ENCODE data around the gene VGLL3.
"Not testable (repeated sequence)": the region's sequence is repeated elsewhere in the genome, so short reads cannot be mapped to it uniquely, and the experiment has no call there.

Gene VGLL3, protein sequence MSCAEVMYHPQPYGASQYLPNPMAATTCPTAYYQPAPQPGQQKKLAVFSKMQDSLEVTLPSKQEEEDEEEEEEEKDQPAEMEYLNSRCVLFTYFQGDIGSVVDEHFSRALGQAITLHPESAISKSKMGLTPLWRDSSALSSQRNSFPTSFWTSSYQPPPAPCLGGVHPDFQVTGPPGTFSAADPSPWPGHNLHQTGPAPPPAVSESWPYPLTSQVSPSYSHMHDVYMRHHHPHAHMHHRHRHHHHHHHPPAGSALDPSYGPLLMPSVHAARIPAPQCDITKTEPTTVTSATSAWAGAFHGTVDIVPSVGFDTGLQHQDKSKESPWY

DNA sequence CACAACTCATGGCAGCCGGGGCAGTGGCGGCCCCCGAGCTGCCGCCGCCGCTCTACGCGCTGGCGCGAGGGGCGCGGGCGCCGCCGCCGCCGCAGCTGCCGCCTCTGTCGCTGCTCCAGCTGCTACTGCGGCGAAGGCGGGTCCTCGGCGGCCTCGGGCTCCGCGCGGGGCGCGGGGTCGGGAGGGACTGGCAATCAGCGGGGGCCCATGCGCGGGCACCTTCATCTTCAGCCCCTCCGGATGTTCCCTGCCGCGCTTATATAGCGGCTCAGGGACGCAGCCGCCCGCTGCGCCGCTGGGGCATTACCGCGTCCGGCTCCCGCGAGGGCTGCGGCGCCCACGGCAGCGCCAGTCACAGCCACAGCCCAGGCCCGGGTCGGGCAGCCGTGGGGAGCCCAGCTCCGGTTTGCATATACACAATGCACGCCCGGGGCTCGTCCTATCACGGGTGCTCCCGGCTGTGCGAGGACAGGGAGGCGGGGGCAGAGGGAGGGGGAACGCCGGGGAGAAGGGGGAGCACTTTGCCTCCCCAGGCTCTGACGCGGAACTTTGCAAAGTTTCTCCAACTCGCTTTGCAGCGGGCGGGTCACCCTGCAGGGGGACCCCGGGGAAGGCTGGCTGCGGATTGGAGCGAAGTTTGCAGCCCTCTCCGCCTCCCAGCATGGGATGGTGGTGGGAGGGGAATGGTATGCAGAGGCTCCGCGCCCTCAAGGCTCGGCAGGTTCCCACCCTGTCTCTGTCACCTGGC lies at the start of gene VGLL3:
Gene VGLL3, minus strand, starts transcription at position 416 of the 748 bp plus-strand sequence. Its CDS starts 406 bp downstream, at position 10.
- DNase-seq (ENCODE audit: low read depth, low spot score), result peak; percentile 74

DNA sequence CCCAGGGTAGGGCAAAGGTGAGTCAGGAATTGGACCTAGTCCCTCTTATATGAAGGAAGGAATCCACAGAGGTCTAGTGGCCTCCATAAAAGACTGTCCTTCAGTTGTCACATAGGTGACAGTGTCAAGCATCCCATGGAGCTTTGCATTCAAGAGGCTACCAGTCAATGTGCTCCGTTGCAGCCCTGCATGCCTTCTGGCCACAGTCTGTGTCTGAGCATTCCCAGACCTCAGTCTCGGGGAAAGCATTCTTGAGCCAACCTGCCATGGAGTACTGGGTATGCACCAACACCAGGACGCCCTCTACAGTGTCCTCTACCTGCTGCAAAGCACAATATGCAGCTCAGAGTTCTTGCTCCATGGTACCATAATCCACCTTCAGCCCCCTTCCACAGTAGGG lies 46.7 kb upstream of the VGLL3 start:
- DNase-seq (ENCODE audit: low read depth, low spot score), result no peak

DNA sequence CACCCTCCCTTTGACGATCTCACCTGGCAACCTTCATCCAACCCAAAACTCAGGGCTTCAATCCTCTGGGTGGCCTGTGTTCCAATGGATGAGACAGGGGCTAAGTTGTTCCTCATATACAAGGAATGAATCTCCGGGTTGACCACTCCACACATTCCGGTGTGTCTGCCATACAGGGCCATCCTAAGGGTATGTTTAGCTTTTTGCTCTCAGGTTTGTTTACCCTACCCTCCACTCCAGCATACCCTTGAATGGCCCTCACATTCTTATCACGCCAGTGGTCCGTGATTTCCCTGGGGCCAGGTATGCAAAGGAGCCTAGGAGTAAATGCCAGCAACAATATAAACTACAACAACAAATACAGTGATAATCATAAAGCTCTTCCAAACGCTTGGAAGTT lies 45.7 kb upstream of the VGLL3 start:
- DNase-seq (ENCODE audit: low read depth, low spot score), result no peak

DNA sequence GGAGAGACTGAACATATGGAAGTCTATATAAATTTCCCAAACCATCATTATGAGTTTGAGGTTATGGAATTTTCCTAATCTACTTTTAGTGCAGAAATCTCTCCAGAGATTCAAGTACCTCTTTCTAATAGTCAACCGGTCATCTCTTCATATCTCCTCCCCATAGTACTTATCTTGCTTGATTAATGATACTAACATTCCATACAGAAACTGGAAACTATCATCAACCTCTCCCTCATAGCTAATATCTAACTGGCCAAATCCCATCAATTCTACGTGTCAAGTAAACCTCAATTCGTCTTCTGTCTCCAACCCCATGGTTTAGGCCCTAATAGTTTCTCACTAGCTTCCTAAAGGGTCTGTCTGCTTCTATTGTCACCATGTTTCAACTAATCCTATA lies 44.4 kb upstream of the VGLL3 start:
- DNase-seq (ENCODE audit: low read depth, low spot score), result no peak

DNA sequence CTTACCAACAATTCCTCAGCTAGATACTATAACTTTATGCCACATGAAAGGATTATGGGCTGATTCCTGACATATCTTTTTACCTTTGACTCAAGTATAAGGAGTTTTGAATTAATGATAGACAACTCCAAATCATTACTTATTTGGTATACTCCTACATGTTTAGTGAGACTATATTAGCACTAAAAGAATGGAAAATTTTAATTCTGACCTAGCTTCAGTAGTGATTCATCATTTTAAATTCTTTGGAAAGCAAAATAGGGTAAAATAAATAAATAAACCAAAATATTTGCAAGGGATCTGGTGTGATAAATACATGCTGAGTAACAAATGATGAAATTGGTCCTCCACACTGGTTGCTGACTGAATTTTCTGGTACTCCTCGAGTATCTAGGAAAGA lies 42.3 kb upstream of the VGLL3 start:
- no peak for DNase-seq (ENCODE audit: low read depth, low spot score)

DNA sequence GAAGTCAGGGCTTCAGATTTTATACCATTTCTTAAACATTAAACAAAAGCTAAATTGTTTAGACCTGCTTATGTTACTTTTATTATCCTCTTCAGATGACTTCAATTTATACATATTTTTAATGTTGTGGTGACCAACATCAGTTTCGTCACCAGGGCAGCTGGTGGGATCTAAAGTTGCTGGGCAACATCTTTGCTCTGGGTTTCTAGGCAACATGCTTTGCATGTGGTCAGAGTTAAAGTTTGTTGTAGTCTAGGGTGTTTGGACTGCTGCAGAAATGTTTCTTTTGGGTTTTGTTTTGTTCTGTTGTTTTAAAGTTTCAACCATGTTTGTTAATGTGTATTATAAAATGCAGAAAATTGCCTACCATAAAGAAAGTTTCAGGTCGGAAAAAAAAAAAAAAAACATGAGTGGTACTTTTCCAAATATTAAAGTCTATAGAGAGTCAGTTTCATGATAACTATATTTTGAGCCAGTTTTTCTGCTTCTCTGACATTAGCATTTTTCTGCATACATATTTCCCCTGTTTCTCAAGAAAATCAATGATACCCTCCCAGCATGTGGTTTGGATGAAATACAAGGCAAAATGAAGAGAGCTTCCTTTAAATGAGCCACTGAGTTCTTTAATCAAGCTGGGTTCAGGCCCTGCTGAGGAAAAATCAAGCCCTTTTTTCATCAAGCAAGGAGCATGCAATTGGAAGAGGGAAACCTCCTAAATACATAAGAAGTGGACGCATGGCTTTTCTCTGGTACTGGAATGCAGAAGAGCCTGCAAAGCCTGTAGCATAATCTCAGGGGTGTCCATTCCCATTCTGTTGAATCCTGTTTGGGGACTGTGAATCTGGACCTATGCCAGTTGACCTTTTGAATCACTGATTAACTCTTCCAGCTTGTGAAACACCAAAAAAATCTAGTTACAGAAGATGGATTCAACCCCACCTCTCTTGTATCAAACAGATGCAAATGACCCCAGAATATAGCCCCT lies 35.0 kb upstream of the VGLL3 start:
- no peak for DNase-seq (ENCODE audit: low read depth, low spot score)

DNA sequence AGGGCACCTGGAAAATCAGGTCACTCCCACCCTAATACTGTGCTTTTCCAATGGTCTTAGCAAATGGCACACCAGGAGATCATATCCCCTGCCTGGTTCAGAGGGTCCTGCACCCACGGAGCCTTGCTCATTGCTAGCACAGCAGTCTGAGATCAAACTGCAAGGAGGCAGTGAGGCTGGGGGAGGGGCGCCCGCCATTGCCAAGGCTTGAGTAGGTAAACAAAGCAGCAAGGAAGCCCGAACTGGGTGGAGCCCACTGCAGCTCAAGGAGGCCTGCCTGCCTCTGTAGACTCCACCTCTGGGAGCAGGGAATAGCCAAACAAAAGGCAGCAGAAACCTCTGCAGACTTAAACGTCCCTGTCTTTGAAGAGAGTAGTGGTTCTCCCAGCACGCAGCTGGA lies 26.4 kb upstream of the VGLL3 start:
- DNase-seq (ENCODE audit: low read depth, low spot score), result not testable (repeated sequence)

DNA sequence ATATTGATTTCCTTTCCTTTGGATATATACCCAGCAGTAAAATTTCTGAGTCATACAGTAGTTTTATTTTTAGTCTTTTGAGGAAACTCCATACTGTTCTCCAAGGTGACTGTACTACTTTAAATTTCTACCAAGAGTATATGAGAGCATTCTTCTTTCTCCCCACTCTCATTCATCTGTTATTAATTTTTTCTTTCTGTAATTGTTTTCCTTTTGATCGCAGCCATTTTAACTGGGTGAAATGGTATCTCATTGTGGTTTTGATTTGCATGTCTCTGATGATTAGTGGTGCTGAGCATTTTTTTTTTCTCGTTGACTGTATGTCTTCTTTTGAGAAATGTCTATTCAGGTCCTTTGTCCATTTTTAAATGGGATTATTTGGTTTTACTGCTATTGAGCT lies 18.3 kb upstream of the VGLL3 start:
- DNase-seq (ENCODE audit: low read depth, low spot score), result no peak

DNA sequence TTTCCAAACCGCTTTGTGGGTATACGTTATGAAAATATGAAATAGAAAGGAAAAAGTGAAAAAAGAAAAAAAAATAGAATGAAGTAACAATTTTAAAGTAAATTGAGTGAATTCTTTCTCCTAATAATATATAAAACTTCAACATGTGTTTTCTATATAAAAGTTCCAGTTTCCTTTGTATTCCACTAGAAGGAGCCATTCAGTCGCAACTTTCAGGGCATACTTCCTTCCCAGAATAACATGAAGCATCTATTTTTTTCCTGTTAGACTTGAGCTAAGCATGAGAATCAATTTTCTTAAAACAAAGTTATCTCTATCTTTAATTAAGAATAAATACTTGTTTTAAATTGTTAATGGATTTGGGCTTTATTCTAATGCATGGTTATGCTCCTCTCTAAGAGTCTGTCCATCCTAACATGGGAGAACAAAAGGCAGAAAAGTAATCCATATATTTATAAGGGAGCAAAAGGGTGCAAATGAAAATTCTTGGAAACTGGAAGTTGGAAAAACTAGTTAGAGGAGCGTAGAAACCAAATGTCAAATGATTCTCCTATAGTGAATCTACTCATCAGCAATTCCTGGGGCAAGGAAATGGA lies 16.0 kb upstream of the VGLL3 start:
- no peak for DNase-seq (ENCODE audit: low read depth, low spot score)

DNA sequence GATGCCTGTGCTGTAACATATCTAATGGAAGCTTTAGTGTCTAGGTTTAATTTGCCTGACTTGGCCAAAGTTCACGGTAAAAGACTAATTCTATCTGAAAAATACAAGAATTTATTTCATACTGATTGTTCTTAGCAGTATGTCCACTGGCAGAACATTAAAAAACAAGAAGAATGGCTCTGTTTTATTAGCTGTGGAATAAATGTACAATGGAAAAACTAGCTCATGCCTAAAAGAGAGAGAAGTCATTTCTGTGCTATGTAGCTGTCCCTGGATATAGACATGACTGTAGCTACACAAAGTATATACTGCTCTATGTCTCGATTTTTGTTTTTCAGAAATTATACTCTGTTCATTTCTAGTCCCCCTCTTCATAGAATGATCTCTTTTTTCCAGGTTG lies 13.9 kb upstream of the VGLL3 start:
- DNase-seq (ENCODE audit: low read depth, low spot score), result no peak

DNA sequence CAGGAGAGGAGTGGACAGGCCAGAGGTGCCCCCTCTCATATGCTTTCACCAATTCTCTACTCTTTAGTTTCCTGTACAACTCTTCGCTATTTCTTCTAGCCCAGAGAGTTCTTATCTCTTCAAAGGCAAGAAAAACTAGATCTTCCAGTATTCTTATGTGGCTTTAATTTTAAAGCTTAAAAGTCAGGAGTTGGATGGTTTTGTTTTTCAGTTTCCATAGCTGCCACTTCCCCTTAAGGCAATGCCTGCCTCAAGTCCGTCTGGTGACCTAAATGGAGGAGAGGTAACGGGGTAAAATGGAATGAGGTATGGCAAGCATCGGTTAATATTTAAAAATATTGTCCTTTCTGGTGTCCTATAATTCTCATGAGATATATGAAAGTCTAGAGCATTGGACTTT lies 11.4 kb upstream of the VGLL3 start:
- no peak for DNase-seq (ENCODE audit: low read depth, low spot score)

DNA sequence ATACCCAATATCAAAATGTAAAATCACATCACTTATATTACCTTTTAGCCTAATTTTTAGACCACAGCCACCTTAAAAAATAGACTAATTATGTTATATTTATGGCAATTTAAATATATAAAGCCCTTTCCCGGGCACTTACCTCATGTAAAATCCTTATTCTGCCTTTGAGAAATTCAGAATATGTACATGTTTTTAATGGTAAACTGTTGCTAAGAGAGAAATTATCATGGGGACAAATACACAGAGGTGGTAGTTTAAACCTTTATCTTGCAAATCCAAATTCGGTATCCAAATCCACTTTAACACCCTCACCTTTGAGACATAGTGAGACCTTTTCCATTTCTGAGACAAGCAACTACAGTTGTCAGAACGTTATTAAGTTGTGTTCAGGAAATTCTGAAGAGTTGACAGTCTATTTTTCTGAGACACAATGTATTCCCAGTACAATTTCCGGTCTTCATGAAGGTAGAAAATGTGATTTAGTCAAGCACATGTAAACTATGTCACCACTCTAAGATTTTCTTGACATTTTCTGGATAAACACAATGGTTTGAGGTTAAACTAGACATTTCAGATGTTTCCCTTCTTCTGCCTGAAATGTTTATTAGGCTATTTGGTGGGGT lies 10.6 kb upstream of the VGLL3 start:
- DNase-seq (ENCODE audit: low read depth, low spot score), result no peak

DNA sequence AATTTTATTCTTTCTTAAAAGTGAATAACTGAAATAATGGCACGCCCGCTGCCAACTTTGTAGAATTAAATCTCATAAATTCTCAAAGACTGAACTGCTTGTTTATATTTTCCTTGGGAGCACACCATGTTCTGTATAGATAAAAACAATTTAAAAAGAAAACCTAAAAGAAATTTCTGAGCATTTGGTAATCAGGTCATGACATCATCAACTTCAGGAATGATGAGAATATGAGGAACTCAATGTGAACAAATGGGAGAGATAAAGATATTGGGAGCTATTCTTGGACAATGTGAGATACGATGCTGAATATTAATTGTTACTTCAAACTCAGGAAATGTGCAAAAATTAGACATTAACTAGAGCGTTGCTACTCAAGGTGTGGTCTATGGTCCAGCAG lies 10.0 kb upstream of the VGLL3 start:
- no peak for DNase-seq (ENCODE audit: low read depth, low spot score)

DNA sequence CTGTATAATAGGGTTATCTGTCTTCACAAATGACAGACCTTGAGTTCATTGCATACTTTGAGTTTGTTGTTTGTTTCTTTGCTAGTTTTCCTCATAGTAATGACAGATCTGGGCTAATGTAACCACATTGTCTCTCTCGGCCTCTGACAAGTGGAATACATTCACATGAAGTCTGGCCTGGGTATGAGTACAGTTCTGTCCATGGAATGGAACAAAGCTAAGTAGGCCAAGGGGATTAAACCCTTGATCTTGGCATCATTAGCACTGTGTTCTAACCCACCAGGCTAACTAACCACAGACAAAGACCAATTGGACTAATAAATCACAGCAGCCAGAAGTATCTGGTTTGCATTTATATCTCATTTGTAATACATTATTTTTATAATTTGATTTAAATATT lies 7.6 kb upstream of the VGLL3 start:
- DNase-seq (ENCODE audit: low read depth, low spot score), result no peak

DNA sequence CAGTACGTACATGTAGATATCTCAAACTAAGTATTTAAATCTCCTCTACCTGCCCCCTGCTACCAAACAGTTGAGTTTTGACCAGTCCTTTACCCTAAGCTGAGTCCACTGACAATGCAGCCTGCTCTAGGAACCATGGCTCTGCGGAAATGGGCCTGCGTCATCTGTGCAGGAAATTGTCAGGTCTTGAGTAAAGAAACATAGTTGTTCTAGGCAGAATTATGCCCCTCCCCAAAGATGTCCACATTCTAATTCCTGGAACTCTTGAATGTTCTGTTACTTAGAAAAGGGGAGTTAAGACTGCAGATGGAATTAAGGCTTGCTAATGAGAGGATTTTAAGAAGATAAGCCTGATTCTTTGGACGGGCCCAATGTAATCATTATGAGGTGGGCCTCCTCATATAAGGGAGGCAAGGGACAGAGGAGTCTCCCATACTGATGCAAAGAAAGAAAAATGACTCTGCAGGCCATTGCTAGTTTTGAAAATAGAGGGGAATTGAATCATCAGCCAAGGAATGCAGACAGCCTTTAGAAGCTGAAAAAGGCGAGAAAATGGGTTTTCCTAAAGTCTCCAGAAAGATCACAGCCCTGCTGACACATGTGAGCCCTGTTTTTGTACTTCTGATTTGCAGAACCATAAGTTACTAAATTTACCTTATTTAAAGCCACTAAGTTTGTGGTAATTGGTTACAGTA lies 5.5 kb upstream of the VGLL3 start:
- no peak for DNase-seq (ENCODE audit: low read depth, low spot score)

DNA sequence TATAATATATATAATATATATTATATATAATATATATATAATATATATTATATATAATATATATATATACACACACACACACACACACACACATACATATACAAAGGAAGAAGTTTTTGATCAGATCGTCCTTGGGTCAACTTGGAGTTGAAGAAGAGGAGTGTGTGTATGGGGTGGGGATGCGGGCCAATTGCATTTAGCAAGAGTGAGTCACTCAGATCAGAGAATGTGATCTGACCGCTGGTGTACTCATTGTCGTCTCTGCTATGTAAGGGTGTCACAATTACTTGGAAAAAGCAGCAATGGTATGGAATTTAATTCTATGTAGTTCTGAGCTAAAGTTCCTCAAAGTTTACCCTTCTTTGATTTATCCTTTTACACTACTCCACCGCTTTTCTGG lies 4.6 kb upstream of the VGLL3 start:
- no peak for DNase-seq (ENCODE audit: low read depth, low spot score)

DNA sequence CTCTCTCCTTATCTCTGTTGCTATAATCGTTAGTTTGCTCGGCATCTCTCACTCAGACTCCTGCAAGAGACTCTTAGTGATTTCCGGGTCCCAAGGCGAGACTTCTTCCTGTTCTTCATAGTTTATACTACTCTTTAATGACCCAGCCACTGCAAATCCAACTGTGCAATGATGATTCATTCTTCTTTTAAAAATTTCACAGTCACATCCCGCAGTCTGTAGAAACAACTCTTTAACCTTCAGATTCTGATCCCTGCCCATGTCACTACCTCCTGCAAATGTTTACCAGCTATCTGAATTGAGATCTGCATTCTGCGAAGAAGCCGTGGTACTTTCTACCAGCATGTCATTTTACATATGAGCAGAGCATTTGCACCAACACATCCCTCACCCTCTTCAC lies 2.8 kb upstream of the VGLL3 start:
- no peak for DNase-seq (ENCODE audit: low read depth, low spot score)

DNA sequence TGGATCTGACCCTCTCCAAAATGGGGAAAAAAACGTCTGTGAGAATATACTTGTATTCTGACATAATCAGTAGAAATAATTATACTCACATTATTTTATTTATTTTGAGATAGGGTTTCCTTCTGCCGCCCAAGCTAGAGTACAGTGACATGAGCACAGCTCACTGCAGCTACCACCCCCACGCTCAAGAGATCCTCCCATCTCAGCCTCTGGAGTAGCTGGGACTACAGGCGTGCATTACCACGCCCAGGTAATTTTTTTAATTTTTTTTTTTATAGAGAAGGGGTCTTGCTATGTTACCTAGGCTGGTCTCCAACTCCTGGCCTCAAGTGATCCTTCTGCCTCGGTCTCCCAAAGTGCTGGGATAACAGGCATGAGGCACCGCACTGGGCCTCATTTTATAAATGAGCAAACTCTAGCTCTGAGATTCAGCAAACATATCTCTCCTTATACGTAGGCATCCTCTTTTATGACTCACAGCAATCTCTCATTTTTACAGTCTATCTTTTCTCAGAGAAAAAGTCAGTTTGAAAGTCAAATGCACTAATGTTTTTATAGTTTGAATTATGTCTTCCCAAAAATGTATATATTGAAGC lies 989 bp upstream of the VGLL3 start:
- DNase-seq (ENCODE audit: low read depth, low spot score), result no peak

DNA sequence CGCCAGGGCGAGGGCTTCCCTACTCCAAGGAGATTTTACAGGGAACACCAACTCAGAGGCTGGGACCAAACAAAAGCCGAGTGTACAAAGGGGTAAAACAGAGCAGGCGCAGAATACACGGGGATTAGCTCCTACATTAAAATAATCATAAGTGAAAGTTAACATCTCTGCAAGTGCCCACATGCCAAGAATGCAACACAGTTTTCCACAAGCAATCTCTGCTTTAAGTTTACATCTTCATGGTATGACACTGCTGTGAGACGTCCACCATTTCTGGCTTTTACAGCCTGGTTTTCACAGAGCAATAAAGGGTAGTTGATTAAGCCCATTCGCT lies 500 bp upstream of the VGLL3 start:
- DNase-seq (ENCODE audit: low read depth, low spot score), result no peak

DNA sequence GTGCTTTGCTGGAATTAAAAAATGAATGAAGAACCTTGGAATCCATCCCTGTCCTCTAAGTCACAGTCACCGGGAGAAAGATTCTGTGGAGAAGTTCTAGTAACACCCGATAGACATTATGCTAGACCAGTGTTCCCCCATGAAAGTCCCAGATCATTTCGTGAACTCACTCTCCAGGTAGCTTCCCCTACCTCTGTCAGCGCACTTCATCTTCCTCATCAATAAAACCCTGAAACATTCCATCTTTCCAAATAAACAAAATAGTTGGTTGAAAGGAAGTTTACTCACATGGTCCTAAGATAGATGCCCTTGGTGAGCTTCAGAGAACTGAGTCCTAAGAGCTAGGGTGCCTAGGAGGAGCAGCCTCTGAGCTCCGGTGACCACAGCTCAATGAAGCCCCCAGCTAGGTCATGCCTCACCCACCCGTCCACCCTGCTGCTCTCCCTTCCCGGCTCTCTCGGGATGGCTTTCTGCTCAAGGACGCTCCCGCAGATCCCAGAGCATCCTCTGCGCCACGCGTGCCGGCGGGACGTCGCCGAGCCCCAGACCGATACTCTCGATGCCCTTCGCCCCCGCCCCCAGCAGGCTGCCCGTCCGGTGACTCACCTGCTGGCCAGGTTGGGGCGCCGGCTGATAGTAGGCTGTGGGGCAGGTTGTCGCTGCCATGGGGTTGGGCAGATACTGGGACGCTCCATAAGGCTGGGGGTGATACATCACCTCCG lies 776 bp downstream of the VGLL3 start:
- DNase-seq (ENCODE audit: low read depth, low spot score), result no peak

All from smooth muscle cell of the brain vasculature (primary cell).